ENCODE data around the gene HVCN1.

Gene HVCN1

DNA sequence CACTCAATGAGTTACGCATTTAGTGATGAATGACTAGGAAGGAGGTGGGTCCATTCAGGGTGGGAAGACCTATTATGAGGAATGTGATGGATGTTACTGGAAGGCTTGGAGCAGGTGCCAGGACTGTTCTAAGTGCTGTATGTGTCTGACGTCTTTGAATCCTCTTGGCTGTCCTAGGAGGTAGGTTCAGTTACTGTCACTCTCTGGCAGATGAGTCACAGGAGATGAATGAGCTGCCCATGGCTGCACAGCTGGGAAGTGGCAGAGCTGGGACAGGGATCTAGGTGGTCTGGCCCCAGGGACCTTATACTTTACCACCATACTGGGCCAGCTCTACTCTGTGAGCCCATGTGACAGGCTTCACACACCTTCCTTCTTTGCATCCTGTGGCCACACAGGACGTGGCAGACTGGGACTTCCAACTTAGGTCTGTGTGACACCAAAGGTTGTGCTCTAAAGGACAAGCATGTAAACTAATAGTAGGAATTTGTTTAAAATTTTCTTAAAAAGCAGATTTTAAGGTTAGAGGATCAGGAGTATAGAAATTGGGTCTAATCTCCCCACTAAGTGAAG is 51.0 kb downstream of the HVCN1 start:
- DNase-seq (ENCODE audit: low spot score), result no peak
- POLR2A ChIA-PET (ENCODE audit: low non-redundant PET), result interaction anchor here (0.6 kb wide), 1 partner anchor 782 kb away, joined by 3 read pairs; no protein-coding TSS in a partner anchor
- H3K27ac ChIP-seq, result no peak overlapping the region
- no peak for TF ChIP-seq CTCF (conservative IDR thresholded peaks at IDR 0.05; ENCODE audit: low read depth)
- CTCF ChIA-PET, result interaction anchor here (0.6 kb wide), 1 partner anchor 36 kb away, joined by 3 read pairs; no protein-coding TSS in a partner anchor

DNA sequence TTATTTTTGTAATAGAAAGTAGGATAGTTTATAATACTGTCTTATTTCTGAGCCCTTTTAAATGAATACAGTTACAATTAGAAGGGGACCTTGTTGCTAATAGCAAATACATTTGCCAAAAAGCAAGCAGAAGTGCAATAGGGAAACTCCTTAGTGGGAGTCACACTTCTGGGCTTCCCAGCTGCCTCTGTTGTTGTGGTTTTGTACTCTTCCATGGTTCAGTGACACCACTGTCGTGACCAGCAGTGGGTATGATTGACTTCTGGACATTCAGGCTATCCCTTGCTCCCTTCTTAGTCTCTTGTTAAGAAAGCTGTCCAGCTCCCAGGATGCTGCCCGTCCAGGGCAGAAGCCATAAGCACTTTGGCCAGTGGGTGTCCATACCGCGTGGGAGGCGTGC is 52.4 kb downstream of the HVCN1 start:
- no peak overlapping the region for H3K27ac ChIP-seq
- no peak for DNase-seq (ENCODE audit: low spot score)
- ChIA-PET POLR2A (ENCODE audit: low non-redundant PET) (no interaction called here), CTCF (no interaction called here)
- TF ChIP-seq CTCF (conservative IDR thresholded peaks at IDR 0.05; ENCODE audit: low read depth), result no peak

GRCh38 chr12:110635055-110635454 is 53.9 kb downstream of the HVCN1 start:
- TF ChIP-seq CTCF (conservative IDR thresholded peaks at IDR 0.05; ENCODE audit: low read depth), result no peak
- ChIA-PET POLR2A (ENCODE audit: low non-redundant PET) (no interaction called here), CTCF (no interaction called here)
- no peak for DNase-seq (ENCODE audit: low spot score)
- H3K27ac ChIP-seq, result no peak overlapping the region

DNA sequence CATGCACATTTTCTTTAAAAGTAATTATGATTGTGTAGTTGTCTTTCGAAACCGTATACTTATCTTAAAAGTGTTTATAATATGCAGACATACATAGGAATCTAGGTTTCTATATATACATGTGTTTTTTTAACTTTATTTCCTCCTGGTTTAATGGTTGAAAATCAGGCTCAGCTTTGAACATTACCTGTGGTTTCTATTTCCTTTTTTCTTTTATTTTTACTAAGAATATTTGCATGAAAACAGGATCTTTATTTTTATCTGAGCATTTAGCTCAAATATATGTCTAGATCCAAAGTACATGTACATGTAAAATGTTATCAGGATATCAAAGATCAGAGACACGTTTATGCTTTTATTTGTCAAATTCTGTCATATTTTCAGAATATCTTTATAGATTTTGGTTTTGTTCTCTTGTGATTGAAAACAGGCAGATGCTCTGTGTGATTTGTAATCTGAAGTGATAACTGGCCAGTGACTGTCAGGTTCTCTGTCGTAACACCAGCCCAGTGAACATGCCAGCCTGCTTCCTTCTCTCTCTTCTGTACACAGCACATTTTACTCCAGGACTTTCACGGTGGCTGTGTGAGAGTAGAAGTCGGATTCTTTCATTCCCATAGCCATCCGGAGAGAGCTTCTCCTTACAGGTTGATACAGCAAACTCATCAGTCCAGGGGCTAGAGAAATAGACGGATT is 61.3 kb downstream of the HVCN1 start:
- TF ChIP-seq CTCF (conservative IDR thresholded peaks at IDR 0.05; ENCODE audit: low read depth), result no peak
- no peak for DNase-seq (ENCODE audit: low spot score)
- H3K27ac ChIP-seq, result no peak overlapping the region
- CTCF ChIA-PET, result no interaction called here
- POLR2A ChIA-PET (ENCODE audit: low non-redundant PET), result no interaction called here

- DNase-seq (ENCODE audit: low spot score), result no peak
- POLR2A ChIA-PET (ENCODE audit: low non-redundant PET), result no interaction called here
- CTCF ChIA-PET, result interaction anchor here (0.6 kb wide), 1 partner anchor 552 kb away, joined by 5 read pairs; no protein-coding TSS in a partner anchor
- no peak overlapping the region for H3K27ac ChIP-seq
- TF ChIP-seq CTCF (conservative IDR thresholded peaks at IDR 0.05; ENCODE audit: low read depth), result no peak
Measured at GRCh38 chr12:110622582-110622981, 66.3 kb downstream of the HVCN1 start.

GRCh38 chr12:110619534-110619953 is 69.4 kb downstream of the HVCN1 start:
- no peak for TF ChIP-seq CTCF (conservative IDR thresholded peaks at IDR 0.05; ENCODE audit: low read depth)
- ChIA-PET POLR2A (ENCODE audit: low non-redundant PET) (no interaction called here), CTCF (interaction anchor here (0.6 kb wide), 1 partner anchor 102 kb away, joined by 3 read pairs; no protein-coding TSS in a partner anchor)
- DNase-seq (ENCODE audit: low spot score), result no peak
- H3K27ac ChIP-seq, result no peak overlapping the region
